SJCRH30 (cell line): ENCODE measurements around the gene TMPRSS13. TPM values are rescaled to one million over a fixed set of nuclear protein-coding genes. Genes with fewer than 3 reads are reported as not detected.

ENCODE experiments used
- DNase-seq, 2 experiments: peaks; one replicate each; pipeline ENCODE4 v3.0.0-alpha.2; 2015 to 2020
- H3K27ac ChIP-seq: fragments of 250-450 bp; sonication (Bioruptor Pico); 2 replicates; pipeline ENCODE4 v1.5.1; 2020; ENCODE audit warnings: mild to moderate bottlenecking, moderate library complexity
- H3K27me3 ChIP-seq: fragments of 250-450 bp; sonication (Bioruptor Pico); 2 replicates; pipeline ENCODE4 v1.5.1; 2020; ENCODE audit warnings: mild to moderate bottlenecking, moderate library complexity
- H3K36me3 ChIP-seq: fragments of 250-450 bp; sonication (Bioruptor Pico); 2 replicates; pipeline ENCODE4 v1.5.1; 2020; ENCODE audit warnings: mild to moderate bottlenecking, moderate library complexity
- H3K4me1 ChIP-seq: fragments of 250-450 bp; sonication (Bioruptor Pico); 2 replicates; pipeline ENCODE4 v1.5.1; 2020; ENCODE audit warnings: mild to moderate bottlenecking, moderate library complexity
- H3K4me3 ChIP-seq: fragments of 250-450 bp; sonication (Bioruptor Pico); 2 replicates; pipeline ENCODE4 v1.5.1; 2020; ENCODE audit warnings: mild to moderate bottlenecking, moderate library complexity
- H3K9me3 ChIP-seq: fragments of 250-450 bp; sonication (Bioruptor Pico); replicated peaks from 2 replicates; pipeline ENCODE4 v1.5.1; 2020; ENCODE audit warnings: mild to moderate bottlenecking, moderate library complexity
- total RNA-seq: library from RNA; depleted of rRNA; stranded (reverse); fragments of >200 nt; shearing (Covaris generic); gene quantifications from 2 replicates; pipeline ENCODE4 v1.2.3, GENCODE V29; 2014

Gene TMPRSS13
- total RNA-seq, 1 experiment from 2014 or later, result not detected

GRCh38 chr11:117883063-117883462 lies 46.1 kb downstream of the TMPRSS13 start:
- H3K9me3 ChIP-seq, result no peaks in the 10 kb centered on the region
- H3K4me3 ChIP-seq, result no peak overlapping the region
- DNase-seq, result no peak
- H3K36me3 ChIP-seq, result no peaks in the 10 kb centered on the region
- H3K27ac ChIP-seq, result no peak overlapping the region
- H3K27me3 ChIP-seq, result no peaks in the 10 kb centered on the region
- peaks cover 30% of the 10 kb centered on the region for H3K4me1 ChIP-seq

GRCh38 chr11:117882311-117882905 lies 46.8 kb downstream of the TMPRSS13 start:
- peaks cover 37% of the 10 kb centered on the region for H3K4me1 ChIP-seq
- H3K27ac ChIP-seq, result no peak overlapping the region
- no peaks in the 10 kb centered on the region for H3K36me3 ChIP-seq
- H3K4me3 ChIP-seq, result no peak overlapping the region
- peak; percentile 32 to 59 for DNase-seq
- H3K27me3 ChIP-seq, result no peaks in the 10 kb centered on the region
- no peaks in the 10 kb centered on the region for H3K9me3 ChIP-seq

GRCh38 chr11:117881217-117881616 lies 48.0 kb downstream of the TMPRSS13 start:
- no peak overlapping the region for H3K4me3 ChIP-seq
- peaks cover 37% of the 10 kb centered on the region for H3K4me1 ChIP-seq
- H3K9me3 ChIP-seq, result no peaks in the 10 kb centered on the region
- no peaks in the 10 kb centered on the region for H3K36me3 ChIP-seq
- no peaks in the 10 kb centered on the region for H3K27me3 ChIP-seq
- no peak for DNase-seq
- H3K27ac ChIP-seq, result no peak overlapping the region

GRCh38 chr11:117879516-117880480 lies 49.4 kb downstream of the TMPRSS13 start:
- DNase-seq, result no peak
- Histone ChIP-seq H3K27ac (no peak overlapping the region), H3K9me3 (no peaks in the 10 kb centered on the region), H3K27me3 (no peaks in the 10 kb centered on the region), H3K4me1 (peaks cover 34% of the 10 kb centered on the region), H3K4me3 (no peak overlapping the region), H3K36me3 (no peaks in the 10 kb centered on the region)

- DNase-seq, result no peak
Measured at GRCh38 chr11:117878939-117879475, 50.2 kb downstream of the TMPRSS13 start.

GRCh38 chr11:117878314-117878938 lies 50.8 kb downstream of the TMPRSS13 start:
- DNase-seq, result peak; percentile 73 to 86
- Histone ChIP-seq H3K27me3 (no peaks in the 10 kb centered on the region), H3K4me3 (no peak overlapping the region), H3K27ac (peak overlapping the region; percentile 80), H3K9me3 (no peaks in the 10 kb centered on the region), H3K36me3 (no peaks in the 10 kb centered on the region), H3K4me1 (peaks cover 32% of the 10 kb centered on the region)

More at GRCh38 chr11:117878939-117879475, 50.2 kb downstream of the TMPRSS13 start:
- H3K4me1 ChIP-seq, result peaks cover 34% of the 10 kb centered on the region
- H3K4me3 ChIP-seq, result no peak overlapping the region
- H3K9me3 ChIP-seq, result no peaks in the 10 kb centered on the region
- no peaks in the 10 kb centered on the region for H3K27me3 ChIP-seq
- H3K27ac ChIP-seq, result peak overlapping the region; percentile 80
- no peaks in the 10 kb centered on the region for H3K36me3 ChIP-seq

- H3K9me3 ChIP-seq, result no peaks in the 10 kb centered on the region
- no peaks in the 10 kb centered on the region for H3K27me3 ChIP-seq
- peaks cover 21% of the 10 kb centered on the region for H3K4me1 ChIP-seq
- H3K36me3 ChIP-seq, result no peaks in the 10 kb centered on the region
- DNase-seq, result no peak
- peak overlapping the region; percentile 80 for H3K27ac ChIP-seq
- peak overlapping the region; percentile 89 for H3K4me3 ChIP-seq
Measured at GRCh38 chr11:117877120-117877784, 52.0 kb downstream of the TMPRSS13 start.

- Histone ChIP-seq H3K27me3 (no peaks in the 10 kb centered on the region), H3K4me1 (peaks cover 21% of the 10 kb centered on the region)
- peak; percentile 83 to 86 for DNase-seq
Measured at GRCh38 chr11:117876341-117877119, 52.7 kb downstream of the TMPRSS13 start, which contains the start of gene FXYD6. Gene FXYD6, minus strand, starts transcription at chr11:117876658. Its CDS starts 33,882 bp downstream, at chr11:117842776.

GRCh38 chr11:117876059-117876340 lies 53.2 kb downstream of the TMPRSS13 start:
- H3K9me3 ChIP-seq, result no peaks in the 10 kb centered on the region
- DNase-seq, result peak in 1 of 2 experiments; percentile 25
- peaks cover 23% of the 10 kb centered on the region for H3K4me1 ChIP-seq
- no peaks in the 10 kb centered on the region for H3K36me3 ChIP-seq
- peak overlapping the region; percentile 89 for H3K4me3 ChIP-seq
- H3K27me3 ChIP-seq, result no peaks in the 10 kb centered on the region
- H3K27ac ChIP-seq, result peak overlapping the region; percentile 80

More at GRCh38 chr11:117876341-117877119, 52.7 kb downstream of the TMPRSS13 start, which contains the start of gene FXYD6:
- Histone ChIP-seq H3K4me3 (peak within 1 kb of the TSS; percentile 89), H3K27ac (peak within 1 kb of the TSS; percentile 80), H3K36me3 (no peaks in the 10 kb centered on the region), H3K9me3 (no peaks in the 10 kb centered on the region)

- H3K36me3 ChIP-seq, result no peaks in the 10 kb centered on the region
- H3K27ac ChIP-seq, result peak overlapping the region; percentile 80
- H3K4me3 ChIP-seq, result peak overlapping the region; percentile 89
- no peaks in the 10 kb centered on the region for H3K27me3 ChIP-seq
- peaks cover 28% of the 10 kb centered on the region for H3K4me1 ChIP-seq
- H3K9me3 ChIP-seq, result no peaks in the 10 kb centered on the region
- peak in 1 of 2 experiments; percentile 34 for DNase-seq
Measured at GRCh38 chr11:117875382-117876058, 53.7 kb downstream of the TMPRSS13 start.

GRCh38 chr11:117874910-117875381 lies 54.3 kb downstream of the TMPRSS13 start:
- H3K36me3 ChIP-seq, result no peaks in the 10 kb centered on the region
- DNase-seq, result no peak
- peak overlapping the region; percentile 89 for H3K4me3 ChIP-seq
- no peaks in the 10 kb centered on the region for H3K9me3 ChIP-seq
- no peak overlapping the region for H3K27ac ChIP-seq
- H3K27me3 ChIP-seq, result no peaks in the 10 kb centered on the region
- H3K4me1 ChIP-seq, result peaks cover 30% of the 10 kb centered on the region

- H3K4me1 ChIP-seq, result peaks cover 35% of the 10 kb centered on the region
- no peak for DNase-seq
- H3K9me3 ChIP-seq, result no peaks in the 10 kb centered on the region
- H3K4me3 ChIP-seq, result no peak overlapping the region
- no peak overlapping the region for H3K27ac ChIP-seq
- no peaks in the 10 kb centered on the region for H3K27me3 ChIP-seq
- H3K36me3 ChIP-seq, result no peaks in the 10 kb centered on the region
Measured at GRCh38 chr11:117874253-117874909, 54.8 kb downstream of the TMPRSS13 start.

- Histone ChIP-seq H3K9me3 (no peaks in the 10 kb centered on the region), H3K27ac (no peak overlapping the region), H3K4me1 (peaks cover 35% of the 10 kb centered on the region), H3K36me3 (no peaks in the 10 kb centered on the region), H3K27me3 (no peaks in the 10 kb centered on the region), H3K4me3 (no peak overlapping the region)
- DNase-seq, result no peak
Measured at GRCh38 chr11:117873828-117874125, 55.4 kb downstream of the TMPRSS13 start.
